DMS53 treated with DMSO at 0.1 percent for 48 hours (cell line): Measurements from ENCODE around the gene HIC1.
"Not testable (repeated sequence)": the region's sequence is repeated elsewhere in the genome, so short reads cannot be mapped to it uniquely, and the experiment has no call there.

Experiments used
- DNase-seq: peaks from one replicate; lab custom pipeline; 2025; ENCODE audit not compliant: unreplicated experiment; lab: John Stamatoyannopoulos, UW

The HIC1 gene

GRCh38 chr17:2054512-2055291 lies at the start of gene HIC1:
HIC1 (plus strand) TSS chr17:2055103; CDS start chr17:2056691, 1,588 bp downstream.
- peak; percentile 61 for DNase-seq

- no peak for DNase-seq
Measured at GRCh38 chr17:2008332-2009126, 46.4 kb upstream of the HIC1 start.

GRCh38 chr17:2009737-2010136 lies 45.2 kb upstream of the HIC1 start:
- no peak for DNase-seq

GRCh38 chr17:2011411-2012371 lies 43.2 kb upstream of the HIC1 start:
- DNase-seq = no peak

GRCh38 chr17:2012499-2012898 lies 42.4 kb upstream of the HIC1 start:
- no peak for DNase-seq

- DNase-seq = not testable (repeated sequence)
Measured at GRCh38 chr17:2013220-2013993, 41.5 kb upstream of the HIC1 start.

GRCh38 chr17:2013994-2014317 lies 40.9 kb upstream of the HIC1 start:
- no peak for DNase-seq

GRCh38 chr17:2015314-2015713 lies 39.6 kb upstream of the HIC1 start:
- DNase-seq = no peak

- no peak for DNase-seq
Measured at GRCh38 chr17:2016494-2016893, 38.4 kb upstream of the HIC1 start.

- no peak for DNase-seq
Measured at GRCh38 chr17:2017274-2017941, 37.5 kb upstream of the HIC1 start.

GRCh38 chr17:2018716-2019510 lies 36.0 kb upstream of the HIC1 start:
- peak; percentile 65 for DNase-seq

- DNase-seq = no peak
Measured at GRCh38 chr17:2019723-2020122, 35.2 kb upstream of the HIC1 start.

GRCh38 chr17:2020721-2021120 lies 34.2 kb upstream of the HIC1 start:
- no peak for DNase-seq

- DNase-seq = no peak
Measured at GRCh38 chr17:2022647-2023240, 32.2 kb upstream of the HIC1 start.

GRCh38 chr17:2023256-2023655 lies 31.6 kb upstream of the HIC1 start:
- no peak for DNase-seq

- DNase-seq = peak; percentile 6
Measured at GRCh38 chr17:2023692-2024571, 31.0 kb upstream of the HIC1 start.

- DNase-seq = no peak
Measured at GRCh38 chr17:2024572-2025219, 30.2 kb upstream of the HIC1 start.
